HCT116 (cell line): ENCODE measurements around the gene MIF4GD. TPM values are rescaled to one million over a fixed set of nuclear protein-coding genes. Genes with fewer than 3 reads are reported as not detected.

Experiments used
- ATAC-seq: fragments of 200-7000 bp; cut with Tn5 transposase; 2 replicates; pipeline ENCODE4 v1.9.1; 2020; ENCODE audit warnings: mild to moderate bottlenecking, moderate library complexity
- BruUV-seq: library from RNA; stranded (reverse); fragments of 400-500 nt; replicated peaks from 2 replicates; lab custom pipeline; 2021; lab: Mats Ljungman, UMichigan
- CTCF ChIA-PET: fragments of 300-600 bp; sonication (Branson Sonifier 250); formaldehyde crosslinking; loops from one replicate; lab custom pipeline; 2021; ENCODE audit warnings: antibody characterized with exemption; lab: Charles Lee
- POLR2A ChIA-PET: fragments of 300-600, 350-600 bp; sonication (Branson Sonifier 250); formaldehyde crosslinking; loops from one replicate; lab custom pipeline; 2021; ENCODE audit warnings: antibody characterized with exemption; lab: Charles Lee
- RAD21 ChIA-PET, 2 experiments: fragments of 300-600 bp; sonication (Branson Sonifier 250); formaldehyde crosslinking; loops; one replicate each; lab custom pipeline; 2023; ENCODE audit warnings: low total read pairs in 2 of 2; ENCODE audit not compliant: uncharacterized antibody in 2 of 2, unreplicated experiment in 2 of 2, low non-redundant PET in 1 of 2; lab: Charles Lee
- DNase-seq: peaks from one replicate; pipeline ENCODE4 v3.0.0-alpha.2; 2010; ENCODE audit warnings: low read depth, low spot score
- H2AFZ ChIP-seq: fragments of 200-600 bp; shearing (Covaris generic), sonication (generic); 2 replicates; pipeline ENCODE4 v1.6.1; 2017; ENCODE audit warnings: low read depth, mixed run types, mixed read lengths, antibody characterized with exemption, low read length; ENCODE audit not compliant: poor library complexity, severe bottlenecking
- H3K27ac ChIP-seq: 2 replicates; pipeline ENCODE4 v1.5.1; 2012; ENCODE audit warnings: low read depth, low read length
- H3K27me3 ChIP-seq: fragments of 200-600 bp; sonication (generic); 2 replicates; pipeline ENCODE4 v1.6.1; 2016; ENCODE audit warnings: mixed run types, low read length, mixed read lengths; ENCODE audit not compliant: insufficient read depth
- H3K36me3 ChIP-seq, 2 experiments: fragments of 200-500 bp in 1 of 2; fragments of 200-600 bp in 1 of 2; sonication (Bioruptor generic) in 1 of 2; sonication (generic) in 1 of 2; 2 replicates each; pipeline versions ENCODE4 v1.5.1 to v1.6.1; 2014 to 2016; ENCODE audit warnings: low read length in 2 of 2, inconsistent platforms in 1 of 2, mixed read lengths in 1 of 2, mixed run types in 1 of 2; ENCODE audit not compliant: insufficient read depth in 2 of 2, control insufficient read depth in 1 of 2
- H3K4me1 ChIP-seq, 2 experiments: fragments of 200-600 bp in 1 of 2; sonication (generic) in 1 of 2; 2 replicates each; pipeline versions ENCODE4 v1.5.1 to v1.6.1; 2012 to 2017; ENCODE audit warnings: low read length in 2 of 2, inconsistent platforms in 1 of 2, mild to moderate bottlenecking in 1 of 2, mixed read lengths in 1 of 2, mixed run types in 1 of 2, moderate library complexity in 1 of 2; ENCODE audit not compliant: insufficient read depth in 2 of 2, control insufficient read depth in 1 of 2
- H3K4me2 ChIP-seq: fragments of 200-600 bp; sonication (generic); 2 replicates; pipeline ENCODE4 v1.6.1; 2017; ENCODE audit warnings: mixed run types, low read length, mixed read lengths
- H3K4me3 ChIP-seq, 2 experiments: fragments of 200-600 bp in 1 of 2; sonication (generic) in 1 of 2; replicated peaks in 1 of 2; 2 replicates each; pipeline ENCODE4 v1.5.1; 2011 to 2016; ENCODE audit warnings: low read length in 2 of 2, control low read depth in 1 of 2, low read depth in 1 of 2, mild to moderate bottlenecking in 1 of 2, mixed read lengths in 1 of 2, mixed run types in 1 of 2
- H3K79me2 ChIP-seq: fragments of 200-600 bp; sonication (generic); 2 replicates; pipeline ENCODE4 v1.6.1; 2017; ENCODE audit warnings: mild to moderate bottlenecking, mixed run types, low read length, moderate library complexity, mixed read lengths; ENCODE audit not compliant: insufficient read depth
- H3K9ac ChIP-seq: fragments of 200-600 bp; sonication (generic); 2 replicates; pipeline ENCODE4 v1.6.1; 2016; ENCODE audit warnings: low read length, mixed read lengths
- H3K9me2 ChIP-seq: fragments of 200-600 bp; sonication (generic), shearing (Covaris generic); 2 replicates; pipeline ENCODE4 v1.6.1; 2017; ENCODE audit warnings: mixed run types, mild to moderate bottlenecking, moderate library complexity; ENCODE audit not compliant: insufficient read depth
- H3K9me3 ChIP-seq, 2 experiments: fragments of 200-500 bp in 1 of 2; fragments of 200-600 bp in 1 of 2; sonication (Bioruptor generic) in 1 of 2; sonication (generic) in 1 of 2; 2 replicates each; pipeline ENCODE4 v1.6.1; 2014 to 2017; ENCODE audit warnings: low read length in 2 of 2, mixed read lengths in 2 of 2, inconsistent platforms in 1 of 2, low read depth in 1 of 2, mild to moderate bottlenecking in 1 of 2, mixed run types in 1 of 2, moderate library complexity in 1 of 2; ENCODE audit not compliant: control insufficient read depth in 1 of 2, insufficient read depth in 1 of 2
- H4K20me1 ChIP-seq: fragments of 200-600 bp; sonication (generic), shearing (Covaris generic); 2 replicates; pipeline ENCODE4 v1.6.1; 2017; ENCODE audit warnings: mixed run types, mild to moderate bottlenecking, moderate library complexity; ENCODE audit not compliant: insufficient read depth
- CTCF ChIP-seq, 3 experiments: fragments of 200-600 bp in 1 of 3; sonication (generic) in 1 of 3; IDR thresholded peaks in 2 of 3; conservative IDR thresholded peaks in 1 of 3; 2 replicates each; pipeline ENCODE4 v1.5.1; 2012 to 2017; ENCODE audit warnings: low read depth in 2 of 3, low read length in 2 of 3, antibody characterized with exemption in 1 of 3, borderline replicate concordance in 1 of 3, control low read depth in 1 of 3, mild to moderate bottlenecking in 1 of 3, mixed read lengths in 1 of 3, mixed run types in 1 of 3, moderate library complexity in 1 of 3; ENCODE audit not compliant: insufficient read depth in 1 of 3
- EGR1 ChIP-seq: IDR thresholded peaks from 2 replicates; pipeline ENCODE4 v1.6.1; 2012; ENCODE audit warnings: low read depth
- EZH2phosphoT487 ChIP-seq: fragments of 200-600 bp; IDR thresholded peaks from 2 replicates; pipeline ENCODE4 v1.6.1; 2018; ENCODE audit warnings: antibody characterized with exemption, borderline replicate concordance
- JUND ChIP-seq: IDR thresholded peaks from 2 replicates; pipeline ENCODE4 v1.6.1; 2012
- POLR2A ChIP-seq: IDR thresholded peaks from 2 replicates; pipeline ENCODE4 v1.7.0; 2011; ENCODE audit warnings: borderline replicate concordance; ENCODE audit not compliant: insufficient read depth, insufficient read length; ENCODE audit errors: extremely low read depth
- POLR2AphosphoS5 ChIP-seq: IDR thresholded peaks from 2 replicates; pipeline ENCODE4 v1.6.1; 2011; ENCODE audit warnings: mild to moderate bottlenecking, low read depth, low read length, moderate library complexity
- SIN3A ChIP-seq: IDR thresholded peaks from 2 replicates; pipeline ENCODE4 v1.6.1; 2012; ENCODE audit warnings: low read depth
- TCF7L2 ChIP-seq: IDR thresholded peaks from 2 replicates; pipeline ENCODE4 v1.7.0; 2011; ENCODE audit warnings: borderline replicate concordance, inconsistent platforms; ENCODE audit not compliant: insufficient read depth, insufficient read length; ENCODE audit errors: extremely low read depth
- ZNF274 ChIP-seq: fragments of 200-500 bp; sonication (Bioruptor generic); IDR thresholded peaks from 2 replicates; pipeline ENCODE4 v1.6.1; 2014; ENCODE audit warnings: mild to moderate bottlenecking, low read depth, low read length, inconsistent platforms
- intact Hi-C: fragments of 100-400 bp; cut with micrococcal nuclease; formaldehyde crosslinking; loops from 2 replicates; pipeline ENCODE4 v1.10.0; 2022
- total RNA-seq: library from RNA; stranded (reverse); gene quantifications from one replicate; pipeline ENCODE4 v1.2.1, GENCODE V29; 2021; ENCODE audit not compliant: unreplicated experiment
- TF ChIP-seq, protein P1 (sequence below): IDR thresholded peaks from 2 replicates; pipeline ENCODE4 v1.6.1; 2012
- TF ChIP-seq, protein P2 (sequence below): IDR thresholded peaks from 2 replicates; pipeline ENCODE4 v1.6.1; 2012

Gene MIF4GD
- total RNA-seq, 1 experiment from 2014 or later, result 35.2 TPM

- no TSS peak for BruUV-seq
- RAD21 ChIA-PET, result no interaction called here
- H3K27ac ChIP-seq, result peak overlapping the region; percentile 94
These were observed 1.2 kb upstream of the MIF4GD start for GRCh38 chr17:75271955-75272847.

DNA sequence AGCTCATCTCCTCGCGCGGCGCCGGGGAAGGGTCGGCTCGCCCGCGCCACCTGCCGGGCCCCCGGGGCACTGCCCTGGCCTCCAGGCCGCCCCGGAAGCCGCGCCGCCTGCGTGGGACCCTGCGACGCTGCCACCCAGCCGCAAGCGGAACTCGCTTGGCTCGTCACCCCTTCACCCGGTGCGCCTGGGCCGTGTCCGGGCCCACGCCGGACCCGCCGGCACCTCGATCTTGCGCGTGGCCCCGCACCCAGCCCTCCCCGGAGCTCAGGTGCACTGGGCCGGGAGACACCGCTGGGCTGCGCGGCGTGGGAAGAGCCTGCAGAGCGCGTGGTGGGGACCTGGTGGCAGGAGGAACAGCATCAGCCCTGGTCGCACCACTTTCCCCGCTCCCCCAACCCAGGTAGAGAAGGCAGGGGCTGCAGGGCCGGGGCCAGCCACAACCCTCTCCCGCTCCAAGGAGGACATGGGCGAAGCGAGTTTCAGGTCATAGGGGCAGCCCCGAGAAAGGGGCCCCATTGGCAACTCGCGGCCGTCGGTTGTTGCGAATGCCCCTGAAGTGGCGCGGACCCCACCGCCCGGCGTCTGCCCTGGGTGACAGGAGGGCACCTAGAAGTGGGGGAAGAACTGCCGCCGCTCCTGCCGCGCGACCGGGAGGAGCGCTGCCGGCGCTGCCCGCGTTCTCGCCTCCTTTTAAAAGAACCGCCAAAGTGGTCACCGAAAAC is 363 bp upstream of the MIF4GD start:
- H3K27me3 ChIP-seq, result no peaks in the 10 kb centered on the region
- intact Hi-C loops, result loop anchor here (2.0 to 5.0 kb wide), 3 partner anchors 133 to 246 kb away; partner anchors contain the start of genes CASKIN2, GRB2 and TSEN54
- peak overlapping the region; percentile 84 for H3K4me2 ChIP-seq
- H3K4me3 ChIP-seq, result peak overlapping the region; percentile 90 to 98
- no peaks in the 10 kb centered on the region for H3K9me2 ChIP-seq
- ATAC-seq (peak; percentile 72), DNase-seq (no peak)
- peaks cover 16 to 45% of the 10 kb centered on the region in 2 experiments for H3K4me1 ChIP-seq
- H3K27ac ChIP-seq, result peak overlapping the region; percentile 94
- no peaks in the 10 kb centered on the region for H4K20me1 ChIP-seq
- no peaks in the 10 kb centered on the region for H3K9me3 ChIP-seq
- CTCF ChIA-PET, result interaction anchor here (0.6 to 4.2 kb wide), 31 partner anchors 9 to 398 kb away, joined by 3 to 51 read pairs (median 4); partner anchors contain the start of genes FDXR, GGA3, GRB2 and MRPS7
- POLR2A ChIA-PET, result interaction anchor here (0.6 to 2.4 kb wide), 17 partner anchors 8 to 509 kb away, joined by 3 to 40 read pairs (median 3); partner anchors contain the start of genes FDXR, GGA3, GRB2 and MRPS7
- H3K9ac ChIP-seq, result peak overlapping the region; percentile 97
- TSS peak; percentile 23 for BruUV-seq
- RAD21 ChIA-PET, result interaction anchor here (1.0 to 1.8 kb wide), 4 partner anchors 9 to 141 kb away, joined by 3 to 6 read pairs (median 5); partner anchors contain the start of genes SLC25A19 (in 2 of the 2) and MRPS7 (in 1 of the 2)
- H3K79me2 ChIP-seq, result peaks cover 9% of the 10 kb centered on the region; the same call in 1 of the 2 replicates
- peaks cover 0 to 32% of the 10 kb centered on the region in 2 experiments; a peak in 1 of 4 replicates for H3K36me3 ChIP-seq
- no peak overlapping the region for H2AFZ ChIP-seq
- TF ChIP-seq POLR2AphosphoS5 (peak; percentile 75), TCF7L2 (no peak), ZNF274 (no peak), SIN3A (peak; percentile 72), POLR2A (peak; percentile 79), EZH2phosphoT487 (no peak), EGR1 (no peak), CTCF (IDR thresholded peaks at IDR 0.05 in 2 of 3, conservative IDR thresholded peaks at IDR 0.05 in 1 of 3; ENCODE audit: borderline replicate concordance in 1 of 3, insufficient read depth in 1 of 3, low read depth in 2 of 3, low read length in 2 of 3) (peak in 2 of 3 experiments; percentile 54 to 61; a peak in 4 of 6 replicates)
- TF ChIP-seq, protein P1, sequence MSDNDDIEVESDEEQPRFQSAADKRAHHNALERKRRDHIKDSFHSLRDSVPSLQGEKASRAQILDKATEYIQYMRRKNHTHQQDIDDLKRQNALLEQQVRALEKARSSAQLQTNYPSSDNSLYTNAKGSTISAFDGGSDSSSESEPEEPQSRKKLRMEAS, result peak; percentile 74
- TF ChIP-seq, protein P2, sequence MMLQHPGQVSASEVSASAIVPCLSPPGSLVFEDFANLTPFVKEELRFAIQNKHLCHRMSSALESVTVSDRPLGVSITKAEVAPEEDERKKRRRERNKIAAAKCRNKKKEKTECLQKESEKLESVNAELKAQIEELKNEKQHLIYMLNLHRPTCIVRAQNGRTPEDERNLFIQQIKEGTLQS, result no peak

More at GRCh38 chr17:75271955-75272847, 1.2 kb upstream of the MIF4GD start:
- no peak for ATAC-seq
- H3K79me2 ChIP-seq, result peaks cover 9% of the 10 kb centered on the region; the same call in 1 of the 2 replicates
- intact Hi-C loops, result loop anchor here (2.0 to 5.0 kb wide), 3 partner anchors 133 to 245 kb away; partner anchors contain the start of genes CASKIN2, GRB2 and TSEN54
- no peak for DNase-seq
- peak overlapping the region; percentile 97 for H3K9ac ChIP-seq
- no peaks in the 10 kb centered on the region for H4K20me1 ChIP-seq
- peaks cover 2 to 27% of the 10 kb centered on the region in 2 experiments; a peak in 2 of 4 replicates for H3K36me3 ChIP-seq
- peak overlapping the region; percentile 84 for H3K4me2 ChIP-seq
- H3K27me3 ChIP-seq, result no peaks in the 10 kb centered on the region
- TF ChIP-seq JUND (no peak), POLR2AphosphoS5 (peak; percentile 46)
- H3K4me1 ChIP-seq, result peaks cover 16 to 40% of the 10 kb centered on the region in 2 experiments
- peak overlapping the region; percentile 90 to 98 for H3K4me3 ChIP-seq
- POLR2A ChIA-PET, result interaction anchor here (0.6 to 2.4 kb wide), 4 partner anchors 9 to 161 kb away, joined by 3 to 12 read pairs (median 4); partner anchors contain the start of genes GGA3, MRPS7 and SLC25A19
- no peaks in the 10 kb centered on the region for H3K9me3 ChIP-seq
- CTCF ChIA-PET, result interaction anchor here (0.9 to 2.0 kb wide), 6 partner anchors 11 to 311 kb away, joined by 3 to 11 read pairs (median 5); partner anchors contain the start of genes GGA3 and SLC25A19
- H2AFZ ChIP-seq, result no peak overlapping the region
- H3K9me2 ChIP-seq, result no peaks in the 10 kb centered on the region
